ENCODE results near the gene AK1. TPM values are rescaled to one million over a fixed set of nuclear protein-coding genes. Genes with fewer than 3 reads are reported as not detected.

Gene AK1
- total and polyA plus RNA-seq, 2 of the 8 experiments (the other 6 are each of a cell fraction or from before 2014, with no cell fraction given) = 37.9 to 39.2 TPM

- CTCF ChIA-PET (ENCODE audit: partially characterized antibody) = interaction anchor here (0.8 to 6.6 kb wide), 18 partner anchors 9 to 263 kb away, joined by 3 to 50 read pairs (median 4); partner anchors contain the start of gene TOR2A
- TF ChIP-seq TAF1 (IDR thresholded peaks at IDR 0.05; ENCODE audit: low read depth, low read length) (no peak), FOSL1 (IDR thresholded peaks at IDR 0.05; ENCODE audit: insufficient read depth, low read depth, low read length) (no peak), ATF3 (IDR thresholded peaks at IDR 0.05; ENCODE audit: insufficient read depth, low read depth, low read length) (no peak), CTBP2 (IDR thresholded peaks at IDR 0.05; ENCODE audit: borderline replicate concordance, insufficient read depth, insufficient read length, low read length) (no peak), BCL11A (IDR thresholded peaks at IDR 0.05; ENCODE audit: low read depth in 2 of 2, low read length in 2 of 2) (no peak)
- WGBS, 2 experiments (ENCODE audit: extremely low coverage in 1 of 2, insufficient coverage in 1 of 2, insufficient read length in 1 of 2, insufficient replicate concordance in 2 of 2, low coverage in 1 of 2, low lambda C conversion rate in 2 of 2, missing lambda C conversion rate in 1 of 2) = 95% methylated on average over 10 of the region's 11 CpGs; no CpG with 5 or more reads in 1 of the 2 experiments
- Histone ChIP-seq H3K4me1 (replicated peaks in 1 of 4; ENCODE audit: control insufficient read depth in 3 of 4, insufficient read depth in 4 of 4, low read length in 3 of 4) (peaks cover 0 to 10% (median 6%) of the 10 kb centered on the region in 4 experiments; a peak in 5 of 7 replicates), H3K9ac (replicated peaks in 1 of 4; ENCODE audit: extremely low read depth in 1 of 4, low read depth in 3 of 4, low read length in 3 of 4) (no peak overlapping the region), H2AK5ac (ENCODE audit: low read depth, low read length) (no peak overlapping the region), H4K8ac (ENCODE audit: extremely low read depth, insufficient read depth, low read length) (no peak overlapping the region), H2BK120ac (replicated peaks; ENCODE audit: low read depth, low read length) (no peak overlapping the region), H3K27ac (ENCODE audit: low read depth, low read length) (no peak overlapping the region), H3K79me2 (ENCODE audit: control insufficient read depth in 1 of 2, insufficient read depth in 2 of 2, low read length in 2 of 2) (no peaks in the 10 kb centered on the region), H3K56ac (replicated peaks; ENCODE audit: insufficient read length, low read depth, low read length) (no peak overlapping the region), H2BK20ac (ENCODE audit: low read length) (peak overlapping the region; percentile 62; the same call in 1 of the 2 replicates), H2BK15ac (ENCODE audit: low read length) (peak overlapping the region; percentile 81; the same call in 1 of the 2 replicates), H3K14ac (ENCODE audit: insufficient read length) (no peak overlapping the region), H3K4me2 (ENCODE audit: insufficient read depth in 1 of 2, low read depth in 2 of 2, low read length in 2 of 2) (no peak overlapping the region), H3K23me2 (ENCODE audit: low read depth, low read length) (no peaks in the 10 kb centered on the region; the same call in 1 of the 2 replicates), H3K4ac (replicated peaks; ENCODE audit: insufficient read length, low read depth, low read length) (no peak overlapping the region), H2AFZ (ENCODE audit: low read length) (no peak overlapping the region), H4K91ac (replicated peaks; ENCODE audit: insufficient read length, low read length) (peak overlapping the region; percentile 15), H3K4me3 (ENCODE audit: extremely low read depth in 1 of 4, insufficient read depth in 2 of 4, low read depth in 3 of 4, low read length in 4 of 4) (no peak overlapping the region), H3K36me3 (ENCODE audit: control insufficient read depth in 2 of 4, insufficient read depth in 4 of 4, low read length in 3 of 4) (no peaks in the 10 kb centered on the region), H3K18ac (ENCODE audit: extremely low read depth, low read length) (no peak overlapping the region), H3K23ac (ENCODE audit: insufficient read length) (no peak overlapping the region), H2BK12ac (ENCODE audit: low read depth, low read length) (peak overlapping the region; percentile 92; the same call in 1 of the 2 replicates), H4K20me1 (replicated peaks in 1 of 2; ENCODE audit: control insufficient read depth in 1 of 2, insufficient read depth in 2 of 2, low read length in 2 of 2) (no peaks in the 10 kb centered on the region), H3K79me1 (ENCODE audit: low read depth, low read length) (no peaks in the 10 kb centered on the region), H4K5ac (ENCODE audit: insufficient read length, low read depth, low read length) (no peak overlapping the region), H3K27me3 (replicated peaks in 1 of 4; ENCODE audit: control insufficient read depth in 3 of 4, extremely low read depth in 1 of 4, insufficient read depth in 3 of 4, low read length in 3 of 4) (no peaks in the 10 kb centered on the region), H2BK5ac (ENCODE audit: low read depth, low read length) (no peak overlapping the region), H3K9me3 (ENCODE audit: insufficient read depth in 2 of 2, low read depth in 1 of 2, low read length in 1 of 2) (no peaks in the 10 kb centered on the region)
- DNase-seq (ENCODE audit: low read depth in 1 of 2, low spot score in 2 of 2) (no peak), FAIRE-seq (no peak)
- POLR2A ChIA-PET (ENCODE audit: partially characterized antibody) = interaction anchor here (0.8 to 3.2 kb wide), 11 partner anchors 9 to 69 kb away, joined by 3 to 16 read pairs (median 4); partner anchors contain the start of genes AK1 and CDK9
Observed at GRCh38 chr9:127854960-127855359, 22.5 kb downstream of the AK1 start.

All from H1 (cell line).